C4-2B (cell line): Measurements from ENCODE around the gene TMEM80.
"Not testable (repeated sequence)": the region's sequence is repeated elsewhere in the genome, so short reads cannot be mapped to it uniquely, and the experiment has no call there.

Experiments used
- ZFX ChIP-seq: fragments of 450-650 bp; IDR thresholded peaks from 2 replicates; pipeline ENCODE4 v1.6.1; 2017
- TF ChIP-seq, protein P1 (sequence below): fragments of 450-650 bp; conservative IDR thresholded peaks from 2 replicates; pipeline ENCODE4 v1.5.1; 2017; ENCODE audit warnings: mild to moderate bottlenecking

DNA sequence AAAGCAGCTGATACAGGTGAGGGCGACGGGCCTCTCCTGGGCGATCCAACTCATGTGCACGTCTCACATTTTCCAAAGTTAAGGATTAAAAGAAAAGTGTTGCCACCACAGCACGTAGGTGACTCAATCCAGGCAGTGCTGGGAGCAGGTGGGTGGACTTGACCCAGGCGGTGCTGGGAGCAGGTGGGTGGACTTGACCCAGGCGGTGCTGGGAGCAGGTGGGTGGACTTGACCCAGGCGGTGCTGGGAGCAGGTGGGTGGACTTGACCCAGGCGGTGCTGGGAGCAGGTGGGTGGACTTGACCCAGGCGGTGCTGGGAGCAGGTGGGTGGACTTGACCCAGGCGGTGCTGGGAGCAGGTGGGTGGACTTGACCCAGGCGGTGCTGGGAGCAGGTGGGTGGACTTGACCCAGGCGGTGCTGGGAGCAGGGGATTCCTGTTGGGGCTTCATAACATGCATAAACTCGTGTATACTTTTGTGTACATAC, 47.9 kb upstream of the TMEM80 start:
- TF ChIP-seq, protein P1, sequence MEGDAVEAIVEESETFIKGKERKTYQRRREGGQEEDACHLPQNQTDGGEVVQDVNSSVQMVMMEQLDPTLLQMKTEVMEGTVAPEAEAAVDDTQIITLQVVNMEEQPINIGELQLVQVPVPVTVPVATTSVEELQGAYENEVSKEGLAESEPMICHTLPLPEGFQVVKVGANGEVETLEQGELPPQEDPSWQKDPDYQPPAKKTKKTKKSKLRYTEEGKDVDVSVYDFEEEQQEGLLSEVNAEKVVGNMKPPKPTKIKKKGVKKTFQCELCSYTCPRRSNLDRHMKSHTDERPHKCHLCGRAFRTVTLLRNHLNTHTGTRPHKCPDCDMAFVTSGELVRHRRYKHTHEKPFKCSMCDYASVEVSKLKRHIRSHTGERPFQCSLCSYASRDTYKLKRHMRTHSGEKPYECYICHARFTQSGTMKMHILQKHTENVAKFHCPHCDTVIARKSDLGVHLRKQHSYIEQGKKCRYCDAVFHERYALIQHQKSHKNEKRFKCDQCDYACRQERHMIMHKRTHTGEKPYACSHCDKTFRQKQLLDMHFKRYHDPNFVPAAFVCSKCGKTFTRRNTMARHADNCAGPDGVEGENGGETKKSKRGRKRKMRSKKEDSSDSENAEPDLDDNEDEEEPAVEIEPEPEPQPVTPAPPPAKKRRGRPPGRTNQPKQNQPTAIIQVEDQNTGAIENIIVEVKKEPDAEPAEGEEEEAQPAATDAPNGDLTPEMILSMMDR, result not testable (repeated sequence)
- not testable (repeated sequence) for TF ChIP-seq ZFX
